ENCODE results near the gene DNAJB12. TPM values are rescaled to one million over a fixed set of nuclear protein-coding genes. Genes with fewer than 3 reads are reported as not detected.
"Not testable (repeated sequence)": the region's sequence is repeated elsewhere in the genome, so short reads cannot be mapped to it uniquely, and the experiment has no call there.

Gene DNAJB12
- total RNA-seq, 1 experiment from 2014 or later, result 32.0 TPM

GRCh38 chr10:72335394-72336258, 19.1 kb downstream of the DNAJB12 start:
- in situ Hi-C loops (cut with HindIII; ENCODE audit: low pct_unique_long_range_greater_than_20kb, low sequenced_read_pairs), result loop anchor here (25.0 kb wide), 1 partner anchor 223 kb away; no protein-coding TSS in a partner anchor

GRCh38 chr10:72334825-72335393, 19.8 kb downstream of the DNAJB12 start:
- in situ Hi-C loops (cut with HindIII; ENCODE audit: low pct_unique_long_range_greater_than_20kb, low sequenced_read_pairs), result loop anchor here (25.0 kb wide), 1 partner anchor 223 kb away; no protein-coding TSS in a partner anchor
- DNase-seq (ENCODE audit: low read depth, low spot score), result no peak

More at GRCh38 chr10:72335394-72336258, 19.1 kb downstream of the DNAJB12 start:
- no peak for DNase-seq (ENCODE audit: low read depth, low spot score)

DNA sequence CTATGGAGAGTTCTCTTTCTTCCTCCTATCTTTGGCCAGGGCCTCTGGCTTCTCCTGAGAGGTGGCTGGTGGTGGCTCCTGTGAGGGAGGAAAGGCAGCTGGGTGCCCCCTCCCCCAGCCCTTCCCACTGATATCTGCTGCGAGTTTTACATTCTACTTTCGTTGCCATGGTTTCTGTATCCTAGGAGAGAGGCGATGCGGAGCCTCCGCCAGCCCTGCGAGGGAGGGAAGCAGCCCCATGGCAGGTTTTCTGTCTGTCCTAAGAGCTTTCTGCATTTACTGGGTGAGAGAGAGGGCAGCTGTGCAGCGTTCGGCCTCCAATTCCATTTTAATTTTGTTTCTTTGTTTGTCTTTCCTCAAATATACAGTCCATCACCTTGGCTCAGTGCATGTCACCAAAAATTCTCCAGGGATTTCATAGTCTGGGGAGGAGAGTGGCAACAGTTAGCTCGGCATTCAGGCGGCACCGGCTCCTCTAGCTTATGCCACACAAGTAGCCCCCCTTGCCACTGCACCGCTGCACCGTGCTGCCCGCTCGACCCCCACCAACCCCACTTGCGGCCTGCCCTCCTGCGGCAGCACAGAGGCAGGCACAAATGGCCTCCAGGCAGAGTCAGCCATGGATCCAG, 20.4 kb downstream of the DNAJB12 start:
- in situ Hi-C loops (cut with HindIII; ENCODE audit: low pct_unique_long_range_greater_than_20kb, low sequenced_read_pairs), result loop anchor here (25.0 kb wide), 1 partner anchor 222 kb away; no protein-coding TSS in a partner anchor
- no peak for DNase-seq (ENCODE audit: low read depth, low spot score)

DNA sequence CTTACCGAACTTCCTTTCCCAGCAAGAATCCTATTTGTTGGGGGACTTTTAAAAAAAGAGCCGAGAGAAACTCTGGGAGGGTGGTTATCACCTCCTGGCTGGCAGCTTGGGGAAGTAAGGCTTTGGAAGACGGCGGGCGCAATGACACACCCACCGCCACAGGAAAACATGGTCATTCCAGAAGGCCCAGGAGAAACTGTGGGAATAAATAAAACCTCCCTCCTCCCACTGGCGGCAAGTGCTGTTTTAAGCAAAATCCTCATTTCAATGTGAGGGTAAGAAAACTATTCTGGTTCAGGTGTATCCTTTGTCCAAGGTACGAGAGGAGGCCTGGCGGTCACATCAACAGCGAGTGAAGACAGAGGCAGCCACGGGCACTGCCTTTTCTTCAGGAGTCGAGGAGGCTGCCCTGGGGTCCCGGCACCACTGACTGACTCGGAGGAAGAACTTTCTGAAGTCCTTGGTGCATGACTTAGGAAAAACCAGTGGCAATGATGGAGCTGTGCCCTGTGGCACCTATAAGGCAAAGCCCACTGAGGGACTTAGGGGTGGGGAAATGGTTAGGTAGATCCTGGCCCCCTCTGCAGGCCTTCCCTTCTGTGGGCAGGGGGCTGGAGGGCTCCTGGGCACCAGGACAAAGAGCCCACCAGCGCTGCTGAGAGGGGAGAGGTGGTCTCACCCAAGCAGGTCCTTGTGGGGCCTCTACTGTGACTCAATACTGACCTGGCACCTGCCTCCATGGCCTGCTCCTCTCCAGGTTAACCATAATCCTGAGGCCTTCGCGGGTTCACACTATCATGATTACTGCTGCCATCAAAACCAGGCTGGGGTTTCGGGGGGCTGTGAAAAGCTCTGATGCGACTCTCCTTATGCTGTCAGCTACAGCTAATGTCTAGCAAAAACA, 21.4 kb downstream of the DNAJB12 start:
- no peak for DNase-seq (ENCODE audit: low read depth, low spot score)
- in situ Hi-C loops (cut with HindIII; ENCODE audit: low pct_unique_long_range_greater_than_20kb, low sequenced_read_pairs), result loop anchor here (25.0 kb wide), 1 partner anchor 221 kb away; no protein-coding TSS in a partner anchor

GRCh38 chr10:72332423-72333111, 22.2 kb downstream of the DNAJB12 start:
- in situ Hi-C loops (cut with HindIII; ENCODE audit: low pct_unique_long_range_greater_than_20kb, low sequenced_read_pairs), result loop anchor here (25.0 kb wide), 1 partner anchor 220 kb away; no protein-coding TSS in a partner anchor
- DNase-seq (ENCODE audit: low read depth, low spot score), result no peak

DNA sequence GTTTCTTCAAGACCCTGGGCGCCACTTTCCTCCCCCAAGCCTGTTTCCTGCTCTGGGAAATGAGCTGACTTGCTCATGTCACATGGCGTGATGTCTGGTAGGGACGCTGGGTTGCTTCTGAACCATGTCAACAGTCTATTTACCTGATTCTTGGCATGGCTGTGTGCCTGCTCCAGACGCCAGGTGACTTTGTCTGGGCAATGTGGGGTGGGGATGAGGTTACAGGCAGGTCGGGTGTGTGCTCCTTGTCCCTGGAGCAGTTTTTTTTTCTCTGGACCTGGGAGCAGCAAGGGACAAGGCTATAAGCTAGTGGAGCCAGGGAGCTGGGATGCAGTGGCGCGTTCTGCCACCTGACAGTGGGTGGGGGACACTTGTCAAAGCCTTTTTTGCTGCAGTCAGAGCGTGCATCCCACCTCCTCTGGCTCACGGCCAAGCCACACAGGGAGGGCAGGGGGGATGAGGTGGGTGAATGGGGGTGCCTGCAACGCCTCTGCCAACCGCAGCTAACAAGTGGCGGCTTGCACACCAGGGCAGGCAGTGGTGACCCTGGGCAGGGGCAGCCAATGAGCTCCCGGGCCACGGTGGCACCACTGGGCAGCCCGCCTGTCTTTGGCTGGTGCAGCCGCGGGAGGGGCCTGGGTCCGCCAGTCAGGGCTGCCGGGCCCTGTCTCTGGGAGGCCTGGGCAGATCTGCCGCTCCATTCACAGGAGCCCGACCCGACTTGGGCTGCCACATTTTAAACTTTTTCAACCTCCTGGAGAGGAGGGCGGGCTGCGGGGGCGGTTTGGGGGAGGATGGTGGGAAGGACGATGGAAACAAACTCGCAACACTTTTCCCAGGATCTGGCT, 22.9 kb downstream of the DNAJB12 start:
- in situ Hi-C loops (cut with HindIII; ENCODE audit: low pct_unique_long_range_greater_than_20kb, low sequenced_read_pairs), result loop anchor here (25.0 kb wide), 1 partner anchor 219 kb away; no protein-coding TSS in a partner anchor
- no peak for DNase-seq (ENCODE audit: low read depth, low spot score)

DNA sequence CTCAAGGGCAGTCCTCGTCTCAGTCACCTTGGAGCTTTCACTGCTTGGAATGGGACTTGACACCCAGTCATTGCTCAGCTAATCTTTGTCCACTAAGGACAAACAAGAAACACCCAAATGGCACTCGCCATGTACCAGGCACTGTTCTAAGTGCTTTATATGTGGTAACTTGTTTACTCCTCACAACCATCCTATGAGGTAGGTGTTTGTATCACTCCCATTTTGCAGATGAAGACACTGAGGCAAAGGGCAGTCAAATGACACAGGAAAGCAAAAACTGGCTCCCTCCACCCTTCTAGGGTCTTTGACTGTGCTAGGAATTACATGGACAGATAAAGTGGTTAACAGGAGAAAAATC, 24.7 kb downstream of the DNAJB12 start:
- in situ Hi-C loops (cut with HindIII; ENCODE audit: low pct_unique_long_range_greater_than_20kb, low sequenced_read_pairs), result loop anchor here (25.0 kb wide), 1 partner anchor 218 kb away; no protein-coding TSS in a partner anchor
- no peak for DNase-seq (ENCODE audit: low read depth, low spot score)

GRCh38 chr10:72329290-72330068, 25.2 kb downstream of the DNAJB12 start:
- DNase-seq (ENCODE audit: low read depth, low spot score), result no peak
- in situ Hi-C loops (cut with HindIII; ENCODE audit: low pct_unique_long_range_greater_than_20kb, low sequenced_read_pairs), result loop anchor here (25.0 kb wide), 1 partner anchor 217 kb away; no protein-coding TSS in a partner anchor

GRCh38 chr10:72328829-72329204, 25.9 kb downstream of the DNAJB12 start:
- in situ Hi-C loops (cut with HindIII; ENCODE audit: low pct_unique_long_range_greater_than_20kb, low sequenced_read_pairs), result loop anchor here (25.0 kb wide), 1 partner anchor 217 kb away; no protein-coding TSS in a partner anchor
- no peak for DNase-seq (ENCODE audit: low read depth, low spot score)

GRCh38 chr10:72328045-72328828, 26.5 kb downstream of the DNAJB12 start:
- peak; percentile 74 for DNase-seq (ENCODE audit: low read depth, low spot score)
- in situ Hi-C loops (cut with HindIII; ENCODE audit: low pct_unique_long_range_greater_than_20kb, low sequenced_read_pairs), result loop anchor here (25.0 kb wide), 1 partner anchor 216 kb away; no protein-coding TSS in a partner anchor

DNA sequence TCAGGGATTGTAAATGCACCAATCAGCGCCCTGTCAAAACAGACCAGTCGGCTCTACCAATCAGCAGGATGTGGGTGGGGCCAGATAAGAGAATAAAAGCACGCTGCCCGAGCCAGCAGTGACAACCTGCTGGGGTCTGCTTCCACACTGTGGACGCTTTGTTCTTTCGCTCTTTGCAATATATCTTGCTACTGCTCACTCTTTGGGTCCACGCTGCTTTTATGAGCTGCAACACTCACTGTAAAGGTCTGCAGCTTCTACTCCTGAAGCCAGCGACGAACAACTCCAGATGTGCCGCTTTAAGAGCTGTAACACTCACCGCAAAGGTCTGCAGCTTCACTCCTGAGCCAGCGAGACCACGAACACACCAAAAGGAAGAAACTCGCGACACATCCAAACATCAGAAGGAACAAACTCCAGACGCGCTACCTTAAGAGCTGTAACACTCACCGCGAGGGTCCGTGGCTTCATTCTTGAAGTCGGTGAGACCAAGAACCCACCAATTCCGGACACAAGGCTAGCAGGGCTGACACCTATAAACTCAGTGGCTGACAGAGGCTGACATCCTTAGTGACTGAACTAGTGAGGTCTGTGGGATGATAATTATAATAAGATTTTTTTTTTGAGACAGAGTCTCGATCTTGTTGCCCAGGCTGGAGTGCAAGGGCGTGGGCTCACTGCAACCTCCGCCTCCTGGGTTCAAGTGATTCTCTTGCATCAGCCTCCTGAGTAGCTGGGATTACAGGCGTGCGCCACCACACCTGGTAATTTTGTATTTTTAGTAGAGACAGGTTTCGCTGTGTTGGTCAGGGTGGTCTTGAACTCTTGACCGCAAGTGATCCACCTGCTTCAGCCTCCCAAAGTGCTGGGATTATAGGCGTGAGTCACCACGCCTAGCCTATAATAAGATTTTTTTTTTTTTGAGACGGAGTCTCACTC, 27.8 kb downstream of the DNAJB12 start:
- in situ Hi-C loops (cut with HindIII; ENCODE audit: low pct_unique_long_range_greater_than_20kb, low sequenced_read_pairs), result loop anchor here (25.0 kb wide), 1 partner anchor 215 kb away; no protein-coding TSS in a partner anchor
- DNase-seq (ENCODE audit: low read depth, low spot score), result not testable (repeated sequence)

GRCh38 chr10:72325243-72326175, 29.2 kb downstream of the DNAJB12 start:
- in situ Hi-C loops (cut with HindIII; ENCODE audit: low pct_unique_long_range_greater_than_20kb, low sequenced_read_pairs), result loop anchor here (25.0 kb wide), 1 partner anchor 213 kb away; no protein-coding TSS in a partner anchor
- not testable (repeated sequence) for DNase-seq (ENCODE audit: low read depth, low spot score)
